HG03196 (cell line): ENCODE measurements around the gene PIK3C2B.

Experiments
- ATAC-seq: cut with Tn5 transposase; IDR thresholded peaks from one replicate; pipeline ENCODE4 v1.9.1; 2021; ENCODE audit not compliant: unreplicated experiment

PIK3C2B gene

DNA sequence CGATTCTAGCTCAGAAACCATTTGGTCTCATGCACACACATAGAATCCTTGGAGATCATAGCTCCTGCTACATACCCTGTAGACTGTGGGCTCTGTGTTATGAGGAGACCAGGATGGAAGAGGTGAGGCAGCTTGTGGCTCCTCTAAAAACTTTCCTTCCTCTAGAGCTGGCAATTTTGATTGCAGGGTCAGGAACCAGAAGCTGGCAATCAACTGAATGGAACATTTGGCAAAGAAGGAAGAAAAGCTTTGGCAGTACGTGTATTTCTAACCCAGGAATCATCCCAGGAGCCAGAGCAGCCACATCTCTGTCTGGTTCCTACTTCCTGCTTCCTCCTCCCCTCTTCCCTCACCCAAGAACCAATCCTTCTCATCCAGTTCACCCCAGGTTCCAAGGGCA is 15.7 kb downstream of the PIK3C2B start:
- no peak for ATAC-seq

DNA sequence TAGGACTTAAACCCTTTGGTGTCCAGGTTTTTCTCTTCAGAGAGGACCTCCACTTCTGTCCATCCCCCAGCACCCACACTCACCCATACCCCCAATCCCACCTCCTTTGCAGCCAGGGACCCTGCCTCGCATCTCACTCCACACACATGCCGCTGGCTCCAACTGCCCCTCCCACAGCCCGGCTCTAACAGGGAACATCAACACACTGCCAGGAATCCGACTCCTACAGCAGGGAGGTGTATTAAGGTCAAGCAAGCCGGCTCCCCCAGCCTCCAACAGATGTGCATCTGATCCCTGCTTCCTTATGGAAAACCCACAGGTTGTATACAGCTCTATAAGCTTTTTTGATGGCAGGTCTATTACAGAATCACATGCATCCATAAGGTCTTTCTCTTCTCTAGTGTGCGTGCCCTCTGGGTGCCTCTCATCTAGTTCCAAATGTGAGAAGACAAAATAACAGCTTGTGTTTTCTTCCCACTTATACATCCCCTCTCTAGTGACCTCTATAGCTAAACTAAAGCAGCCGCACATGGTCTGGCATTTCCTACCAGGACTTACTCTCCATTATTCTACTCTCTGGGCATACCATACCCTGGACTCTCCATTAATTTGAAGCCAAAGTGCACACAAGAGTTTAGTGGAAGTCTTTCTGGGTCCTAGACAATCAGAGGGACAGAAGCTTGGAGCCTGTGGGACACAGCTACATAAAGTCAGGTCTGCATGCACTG is 16.3 kb downstream of the PIK3C2B start:
- no peak for ATAC-seq

GRCh38 chr1:204477036-204477740 is 17.4 kb downstream of the PIK3C2B start:
- no peak for ATAC-seq

- no peak for ATAC-seq
These were observed 18.0 kb downstream of the PIK3C2B start for GRCh38 chr1:204476563-204476962.

DNA sequence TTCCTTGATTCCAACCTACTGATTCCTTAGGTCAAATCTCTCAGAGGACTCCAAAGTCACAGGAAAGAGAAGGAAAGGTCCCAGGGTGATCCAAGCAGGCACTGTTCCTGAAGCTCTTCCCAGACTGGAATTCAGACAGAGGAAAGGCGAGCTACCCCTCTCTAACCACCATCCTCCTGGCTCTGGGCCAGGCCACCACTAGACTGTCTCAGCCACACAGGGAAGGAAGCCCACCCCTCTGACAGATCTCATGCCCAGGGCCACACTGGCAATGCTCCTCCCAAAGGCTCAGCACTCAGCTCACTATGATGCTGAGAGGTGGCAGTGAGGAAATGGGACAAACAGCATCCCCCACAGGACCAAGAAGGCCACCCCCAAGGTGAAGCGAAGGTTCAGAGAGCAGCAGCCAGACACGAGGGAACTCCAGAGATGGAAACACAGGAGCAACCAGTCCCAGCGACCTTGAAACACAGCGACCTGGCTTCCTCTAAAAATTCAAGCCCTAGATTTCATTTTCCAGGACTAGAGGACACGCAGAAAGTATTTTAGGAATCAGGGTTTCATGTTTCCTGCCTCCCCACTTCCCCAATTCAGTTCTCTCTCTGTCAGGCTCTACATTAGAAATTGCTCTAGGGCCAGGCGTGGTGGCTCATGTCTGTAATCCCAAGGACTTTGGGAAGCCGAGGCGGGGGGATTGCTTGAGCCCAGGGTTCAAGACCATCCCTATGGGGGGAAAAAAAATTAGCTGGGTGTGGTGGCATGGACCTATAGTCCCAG is 18.8 kb downstream of the PIK3C2B start:
- ATAC-seq: no peak

- ATAC-seq: no peak
These were observed 21.1 kb downstream of the PIK3C2B start for GRCh38 chr1:204473400-204473965.

GRCh38 chr1:204472660-204473059 is 21.9 kb downstream of the PIK3C2B start:
- ATAC-seq: no peak

DNA sequence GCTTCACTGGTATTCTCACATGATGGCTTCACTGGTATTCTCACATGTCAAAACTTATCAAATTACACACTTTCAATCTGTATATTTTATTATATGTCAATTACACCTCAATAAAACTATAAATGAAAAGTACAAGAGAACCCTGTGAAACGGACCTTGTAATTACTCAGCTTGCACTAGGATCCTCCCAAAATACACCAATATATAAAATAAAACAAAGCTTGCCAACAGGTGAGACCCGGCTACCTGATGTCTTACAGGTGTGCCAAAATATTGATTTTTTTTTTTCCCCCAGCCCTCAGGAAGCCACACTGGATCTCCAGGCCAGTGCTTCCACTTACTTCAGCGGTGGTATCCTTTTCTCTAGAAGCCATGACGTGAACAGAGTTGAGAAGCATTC is 22.9 kb downstream of the PIK3C2B start:
- ATAC-seq: no peak

GRCh38 chr1:204469304-204469703 is 25.3 kb downstream of the PIK3C2B start:
- no peak for ATAC-seq

DNA sequence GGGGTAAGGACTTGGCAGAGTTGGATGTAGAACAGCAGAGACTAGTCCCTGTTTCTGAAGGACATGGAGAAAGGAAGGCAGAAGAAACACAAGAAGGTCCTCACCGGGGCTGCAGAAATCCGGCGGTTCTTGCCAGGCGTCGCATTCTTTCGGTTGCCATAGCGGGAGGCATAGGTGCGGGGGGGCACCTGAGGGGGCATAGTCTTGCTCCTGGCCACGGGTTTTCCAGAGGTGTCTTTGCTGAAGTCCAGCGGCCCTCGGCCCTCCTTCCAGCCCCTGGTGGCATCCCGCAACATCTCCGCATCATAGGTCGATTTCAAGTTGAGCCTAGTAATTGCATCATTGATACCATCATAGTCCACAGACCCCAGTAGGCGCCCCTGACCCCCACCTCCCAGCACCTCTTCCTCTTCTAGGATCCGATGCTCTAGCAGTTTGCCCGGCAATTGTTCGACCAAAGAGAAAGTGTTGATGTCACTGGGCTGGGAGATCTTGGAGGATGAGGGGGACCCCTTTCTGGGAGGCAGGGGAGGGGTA is 25.8 kb downstream of the PIK3C2B start:
- no peak for ATAC-seq

GRCh38 chr1:204468206-204468605 is 26.4 kb downstream of the PIK3C2B start:
- no peak for ATAC-seq

DNA sequence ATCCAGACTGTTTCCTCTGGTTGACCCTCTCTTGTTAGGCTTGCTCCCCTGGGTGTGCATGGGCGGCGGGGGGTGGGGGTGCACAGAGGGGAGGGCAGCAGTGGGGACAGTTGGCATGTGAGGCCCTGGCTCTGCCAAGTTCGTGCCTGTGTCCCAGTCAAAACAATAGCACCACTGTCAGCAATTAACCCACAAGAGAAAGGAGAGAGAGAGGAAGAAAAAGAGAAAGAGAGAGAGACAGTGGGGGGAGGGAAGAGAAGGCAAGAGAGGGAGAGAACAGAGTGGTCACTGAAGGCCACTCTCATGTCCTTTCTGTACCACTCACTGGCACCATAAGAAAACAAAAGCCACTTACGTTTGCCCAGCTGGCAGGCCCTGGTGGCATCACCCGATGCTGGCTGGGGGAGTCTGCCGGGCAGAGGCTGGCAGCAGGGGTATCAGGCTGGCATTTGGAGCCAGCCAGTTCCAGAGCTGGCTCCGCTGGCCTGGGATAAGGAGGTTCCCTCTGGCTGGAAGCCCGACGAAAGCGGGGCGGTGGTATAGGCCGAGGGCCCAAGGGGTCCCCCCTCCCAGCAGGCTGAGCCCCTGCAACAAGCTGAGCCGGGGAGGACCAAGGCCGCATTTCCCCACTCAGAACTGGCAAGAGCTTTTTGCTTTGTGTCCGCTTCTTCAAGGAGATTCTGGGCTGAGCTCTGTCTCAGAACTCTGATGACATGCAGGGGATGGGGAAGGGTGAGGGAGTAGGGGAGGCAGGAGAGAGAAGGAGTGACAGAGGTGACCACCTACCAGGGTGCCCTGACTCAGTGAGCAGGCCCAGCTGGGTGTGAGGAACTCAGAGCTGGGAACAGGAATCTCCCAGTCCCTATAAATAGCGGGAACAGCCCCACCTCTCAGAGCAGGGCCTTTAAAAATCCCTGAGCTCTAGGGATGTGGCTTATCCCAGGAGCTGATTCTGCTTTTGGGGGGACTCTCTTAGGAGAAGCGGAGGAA is 27.9 kb downstream of the PIK3C2B start:
- no peak for ATAC-seq

DNA sequence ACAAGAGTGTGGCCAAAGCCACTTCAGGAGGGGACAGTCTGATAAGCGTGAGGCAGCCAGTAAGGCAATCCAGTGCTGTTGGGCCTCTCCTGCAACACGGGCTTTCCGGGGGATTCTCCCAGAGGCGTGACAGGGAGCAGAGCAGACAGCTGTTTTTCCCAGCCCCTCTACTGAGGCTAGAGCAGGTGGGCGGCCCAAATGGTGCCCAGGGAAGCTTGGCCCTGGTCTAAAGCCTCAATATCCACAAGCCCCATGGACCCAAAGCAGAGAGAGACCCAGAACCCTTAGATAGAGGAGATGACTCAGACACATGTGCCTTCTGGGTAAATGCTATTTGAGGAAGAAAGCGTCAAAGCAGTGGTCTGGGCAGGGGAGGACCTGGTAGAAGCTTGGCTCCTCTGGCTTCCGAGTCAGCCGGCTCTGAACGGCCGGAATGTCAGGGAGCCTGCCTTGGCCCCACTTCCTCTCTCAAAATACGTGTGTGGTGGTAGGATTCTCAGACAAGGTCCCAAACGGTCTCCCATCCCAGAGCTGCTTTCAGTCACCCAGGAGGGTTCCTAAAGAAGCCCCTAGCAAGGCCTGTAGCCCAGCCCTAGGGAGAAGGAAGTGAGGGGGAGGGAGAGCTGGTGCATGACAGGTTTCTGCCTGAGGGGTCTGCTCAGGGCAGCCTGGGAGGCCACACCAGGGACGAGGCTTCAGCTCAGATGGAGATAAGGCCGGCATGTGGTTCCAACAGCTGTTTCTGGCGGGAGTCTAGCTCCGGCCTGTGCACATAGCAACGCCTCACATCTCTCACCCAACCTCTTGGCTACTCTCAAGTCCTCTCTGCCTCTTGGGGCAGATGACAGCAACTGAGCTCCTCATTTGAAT is 28.8 kb downstream of the PIK3C2B start:
- ATAC-seq: peak; percentile 65

DNA sequence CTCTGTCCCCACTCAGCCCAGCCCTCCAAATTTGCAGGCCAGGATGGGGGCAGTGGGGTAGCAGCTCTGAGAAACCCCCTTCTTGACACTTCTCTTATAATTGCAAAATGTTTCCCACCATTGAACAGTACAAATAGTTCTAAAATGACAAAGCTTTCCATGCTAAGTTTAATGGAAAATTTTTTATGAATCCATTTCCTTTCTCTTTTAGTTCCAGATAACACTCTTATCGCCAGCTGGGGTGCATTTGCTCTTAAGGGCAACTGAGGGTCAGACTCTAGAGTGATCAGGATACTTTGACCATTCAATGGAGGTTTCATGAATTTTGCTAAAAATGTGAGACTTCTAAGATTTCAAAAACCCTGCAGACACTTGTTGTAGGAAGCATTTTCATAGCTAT is 29.9 kb downstream of the PIK3C2B start:
- ATAC-seq: no peak

GRCh38 chr1:204464187-204464631 is 30.4 kb downstream of the PIK3C2B start:
- ATAC-seq: no peak

- no peak for ATAC-seq
These were observed 31.2 kb downstream of the PIK3C2B start for GRCh38 chr1:204463125-204464060.

DNA sequence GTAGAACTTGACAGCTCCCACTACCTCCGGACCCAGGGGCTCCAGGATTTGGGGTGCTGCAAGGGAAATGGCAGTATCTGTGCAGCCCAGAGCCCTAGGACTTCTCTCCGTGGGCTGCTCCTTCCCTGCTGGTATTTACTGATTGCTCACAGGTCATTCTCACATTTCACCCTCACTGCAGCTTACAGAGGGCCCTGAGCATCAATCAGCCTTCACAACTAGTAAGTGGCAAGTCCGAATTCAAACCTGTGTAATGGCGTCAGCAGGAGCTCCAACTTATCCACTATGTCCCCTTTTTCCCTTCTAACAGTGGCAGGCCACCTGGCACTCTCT is 32.4 kb downstream of the PIK3C2B start:
- no peak for ATAC-seq
